Smooth muscle cell of the umbilical artery (primary cell): ENCODE results near the gene DNASE2. TPM values are rescaled to one million over a fixed set of nuclear protein-coding genes. Genes with fewer than 3 reads are reported as not detected.

Experiments
- total RNA-seq: library from RNA; depleted of rRNA; stranded (reverse); fragments of >200 nt; gene quantifications from 2 replicates; pipeline ENCODE4 v1.2.3, GENCODE V29; 2014

DNASE2 gene, protein sequence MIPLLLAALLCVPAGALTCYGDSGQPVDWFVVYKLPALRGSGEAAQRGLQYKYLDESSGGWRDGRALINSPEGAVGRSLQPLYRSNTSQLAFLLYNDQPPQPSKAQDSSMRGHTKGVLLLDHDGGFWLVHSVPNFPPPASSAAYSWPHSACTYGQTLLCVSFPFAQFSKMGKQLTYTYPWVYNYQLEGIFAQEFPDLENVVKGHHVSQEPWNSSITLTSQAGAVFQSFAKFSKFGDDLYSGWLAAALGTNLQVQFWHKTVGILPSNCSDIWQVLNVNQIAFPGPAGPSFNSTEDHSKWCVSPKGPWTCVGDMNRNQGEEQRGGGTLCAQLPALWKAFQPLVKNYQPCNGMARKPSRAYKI
- total RNA-seq: 22.2 and 48.1 TPM in 2 replicates

DNA sequence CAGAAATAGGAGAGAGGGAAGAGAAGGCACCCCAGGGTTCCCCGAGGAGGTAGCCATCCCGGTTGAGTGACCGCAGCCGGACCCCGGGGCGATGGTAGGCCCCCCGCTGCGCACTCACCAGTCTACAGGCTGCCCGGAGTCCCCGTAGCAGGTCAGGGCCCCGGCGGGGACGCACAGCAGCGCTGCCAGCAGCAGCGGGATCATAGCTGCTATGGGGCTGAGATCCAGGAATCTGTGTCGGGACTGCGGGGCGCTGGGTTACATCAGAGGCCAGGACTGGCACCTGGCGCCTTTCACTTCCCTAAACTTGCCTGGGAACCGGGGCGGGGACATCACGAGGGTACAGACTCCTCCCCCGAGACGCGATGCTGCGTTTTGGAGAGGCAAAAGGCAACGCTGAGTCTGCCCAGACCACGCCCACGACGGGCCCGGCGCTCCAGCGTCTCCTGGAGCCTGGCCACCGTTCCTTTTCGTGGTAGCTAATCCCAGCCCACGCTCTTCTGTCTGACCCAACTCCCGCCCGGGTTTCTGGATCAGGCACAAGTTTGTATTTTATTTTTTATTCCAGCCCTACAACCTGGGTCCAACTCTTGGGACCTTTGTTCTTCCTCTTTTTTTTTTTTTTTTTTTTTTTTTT, at the start of gene DNASE2:
Gene DNASE2 (minus strand): TSS at position 278 of the 637 bp plus-strand sequence. CDS start 74 bp downstream, at position 204.

GRCh38 chr19:12890787-12891552, 9.7 kb upstream of the DNASE2 start, which contains the start of gene GCDH:
Gene GCDH, plus strand, starts transcription at chr19:12891160. Its CDS starts 145 bp downstream, at chr19:12891305.

GRCh38 chr19:12886969-12887747, 5.9 kb upstream of the DNASE2 start, which contains the start of gene KLF1:
Gene KLF1, minus strand, starts transcription at chr19:12887201. Its CDS starts 61 bp downstream, at chr19:12887140.

GRCh38 chr19:12838182-12838885, 42.9 kb downstream of the DNASE2 start, which contains the start of gene MAST1:
Gene MAST1, plus strand, starts transcription at chr19:12838515. Its CDS starts 58 bp downstream, at chr19:12838573.

DNA sequence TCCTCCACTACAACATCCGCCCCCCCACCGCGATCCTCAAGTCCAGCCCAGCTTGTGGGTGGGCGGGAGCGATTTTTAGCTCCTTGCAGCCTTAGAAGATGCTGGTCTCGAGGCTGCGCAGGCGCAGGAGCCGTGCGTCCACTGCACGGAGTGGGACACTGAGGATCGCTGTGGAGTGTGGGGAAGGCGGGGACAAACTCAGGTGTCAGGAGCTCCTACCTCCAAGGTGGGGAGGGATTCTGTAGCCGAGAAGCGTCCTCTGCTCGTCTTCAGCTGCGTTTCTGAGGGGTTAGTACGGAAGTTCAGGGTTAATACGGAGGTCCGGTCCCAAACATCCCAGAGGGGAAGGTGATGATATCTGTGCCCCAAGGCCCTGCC, 46.7 kb downstream of the DNASE2 start, which contains the start of gene RTBDN:
Gene RTBDN (minus strand): TSS at position 14 of the 378 bp plus-strand sequence. CDS start 4,600 bp downstream, outside the sequence.

Other genes with a start within 250 kb of the DNASE2 start
- 41.3 and 47.9 TPM in 2 replicates for gene MAN2B1, start 214.7 kb downstream of the DNASE2 start, total RNA-seq
- 10.2 and 10.7 TPM in 2 replicates for gene WDR83, start 214.6 kb downstream of the DNASE2 start, total RNA-seq
- 43.8 and 51.4 TPM in 2 replicates for gene DHPS, start 199.6 kb downstream of the DNASE2 start, total RNA-seq
- gene GNG14, start 193.5 kb downstream of the DNASE2 start, total RNA-seq: not detected in 2 replicates
- gene FBXW9, start 184.8 kb downstream of the DNASE2 start, total RNA-seq: 4.6 and 4.8 TPM in 2 replicates
- 35.6 and 65.1 TPM in 2 replicates for gene TNPO2, start 157.5 kb downstream of the DNASE2 start, total RNA-seq
- 82.2 and 89.1 TPM in 2 replicates for gene TRIR, start 146.8 kb downstream of the DNASE2 start, total RNA-seq
- 51.1 and 61.2 TPM in 2 replicates for gene GET3, start 144.0 kb downstream of the DNASE2 start, total RNA-seq
- not detected in 2 replicates for gene BEST2, start 129.7 kb downstream of the DNASE2 start, total RNA-seq
- 12.5 and 19.4 TPM in 2 replicates for gene HOOK2, start 105.9 kb downstream of the DNASE2 start, total RNA-seq
- gene JUNB, start 90.0 kb downstream of the DNASE2 start, total RNA-seq: 60.2 and 68.0 TPM in 2 replicates
- 184 and 256 TPM in 2 replicates for gene PRDX2, start 79.6 kb downstream of the DNASE2 start, total RNA-seq
- gene THSD8, start 79.4 kb downstream of the DNASE2 start, total RNA-seq: not detected in 2 replicates
- 7.1 and 23.5 TPM in 2 replicates for gene RNASEH2A, start 74.9 kb downstream of the DNASE2 start, total RNA-seq
- gene RTBDN, start 46.9 kb downstream of the DNASE2 start, total RNA-seq: not detected in 2 replicates
- gene MAST1, start 42.9 kb downstream of the DNASE2 start, total RNA-seq: 0.28 TPM in 1 of 2 replicates, not detected in the other
- not detected in 2 replicates for gene KLF1, start 5.8 kb upstream of the DNASE2 start, total RNA-seq
- 23.7 and 43.4 TPM in 2 replicates for gene GCDH, start 9.7 kb upstream of the DNASE2 start, total RNA-seq
- not detected in 2 replicates for gene SYCE2, start 37.8 kb upstream of the DNASE2 start, total RNA-seq
- 52.6 and 95.9 TPM in 2 replicates for gene FARSA, start 52.3 kb upstream of the DNASE2 start, total RNA-seq
- 1,991 and 2,815 TPM in 2 replicates for gene CALR, start 57.2 kb upstream of the DNASE2 start, total RNA-seq
- 52.6 and 88.1 TPM in 2 replicates for gene RAD23A, start 64.4 kb upstream of the DNASE2 start, total RNA-seq
- gene GADD45GIP1, start 75.8 kb upstream of the DNASE2 start, total RNA-seq: 12.6 and 13.4 TPM in 2 replicates
- not detected in 2 replicates for gene DAND5, start 88.1 kb upstream of the DNASE2 start, total RNA-seq
- 29.7 and 62.5 TPM in 2 replicates for gene NFIX, start 114.0 kb upstream of the DNASE2 start, total RNA-seq
- 3.8 and 5.0 TPM in 2 replicates for gene LYL1, start 221.4 kb upstream of the DNASE2 start, total RNA-seq
- gene TRMT1, start 235.3 kb upstream of the DNASE2 start, total RNA-seq: 27.9 and 48.8 TPM in 2 replicates
- gene NACC1, start 236.8 kb upstream of the DNASE2 start, total RNA-seq: 40.1 and 147 TPM in 2 replicates